ENCODE measurements around the gene DIPK2A.

The DIPK2A gene

GRCh38 chr3:143971359-143972154 is at the start of gene DIPK2A:
TSS of gene DIPK2A (plus strand) at chr3:143971823. CDS start at chr3:143972333, 510 bp downstream.
- peak; percentile 93 for DNase-seq

GRCh38 chr3:143924522-143925285 is 46.9 kb upstream of the DIPK2A start:
- DNase-seq = no peak

DNA sequence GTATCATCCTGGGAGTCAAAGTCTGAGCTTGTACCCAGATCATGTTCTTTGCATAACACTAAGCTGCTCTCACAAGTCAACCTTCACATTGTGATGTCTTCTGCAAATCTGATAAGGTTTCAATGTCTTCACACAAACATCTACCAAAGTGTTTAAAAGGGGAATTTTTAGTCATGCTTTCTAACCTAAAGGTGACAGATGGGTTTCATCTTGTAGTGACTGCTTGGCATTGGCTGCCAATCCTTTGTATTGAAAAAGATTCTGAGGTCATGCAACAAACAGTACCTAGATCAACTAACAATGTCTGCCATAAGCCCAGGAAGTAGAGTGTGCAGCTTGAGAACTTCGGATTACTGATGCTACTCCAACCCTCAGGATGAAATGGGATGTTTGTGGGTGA is 43.6 kb upstream of the DIPK2A start:
- DNase-seq = no peak

DNA sequence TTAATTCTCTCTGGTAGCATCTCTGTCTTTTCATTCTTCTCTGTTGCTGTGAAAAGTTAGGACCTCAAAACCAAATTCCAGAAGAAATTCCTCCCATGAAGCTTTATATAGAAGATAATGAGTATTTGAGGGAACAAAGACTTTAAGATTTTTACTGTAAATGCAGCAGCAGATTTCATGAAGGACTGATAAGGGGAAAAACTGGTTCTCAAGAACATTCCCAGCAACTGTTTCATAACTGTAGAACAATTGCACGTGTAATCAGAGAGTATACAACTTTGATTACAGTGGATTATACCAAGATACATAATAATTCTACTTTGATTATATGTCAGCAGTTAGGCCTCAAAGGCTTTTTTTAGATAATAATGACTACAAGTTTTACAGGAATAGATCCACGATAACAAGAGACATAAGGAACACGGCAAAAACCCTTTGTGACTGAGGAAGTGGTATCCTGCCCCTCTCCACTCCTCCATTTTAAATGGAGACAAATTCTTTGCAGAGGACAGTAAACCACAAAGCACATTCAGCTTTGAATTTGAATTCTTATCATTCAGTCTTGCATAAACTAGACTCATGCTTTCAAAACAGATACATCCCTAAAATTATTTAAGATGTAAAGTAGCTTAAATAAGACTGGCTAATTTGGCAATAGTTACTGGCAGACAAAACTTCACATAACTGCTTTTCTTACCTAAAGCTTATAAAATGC is 42.9 kb upstream of the DIPK2A start:
- no peak for DNase-seq

DNA sequence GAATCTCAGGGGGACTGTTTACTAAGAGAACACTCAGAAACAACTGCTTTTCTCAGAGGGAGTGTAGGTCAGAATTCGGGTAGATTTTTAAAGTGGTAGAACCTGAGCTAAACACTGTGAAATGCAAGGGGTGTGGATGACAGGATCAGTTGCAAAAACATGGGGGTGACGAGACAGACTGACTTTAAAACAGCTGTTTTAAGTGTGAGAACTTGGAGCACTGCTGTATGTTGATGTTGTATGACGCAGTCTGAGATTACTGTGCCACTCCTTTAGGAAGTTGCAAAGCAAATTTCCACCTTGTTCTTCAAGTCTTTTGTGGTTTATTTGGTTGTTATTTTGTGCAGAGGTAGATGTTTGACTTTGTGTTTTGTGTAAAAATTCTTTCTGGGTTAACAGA is 36.8 kb upstream of the DIPK2A start:
- DNase-seq = no peak

DNA sequence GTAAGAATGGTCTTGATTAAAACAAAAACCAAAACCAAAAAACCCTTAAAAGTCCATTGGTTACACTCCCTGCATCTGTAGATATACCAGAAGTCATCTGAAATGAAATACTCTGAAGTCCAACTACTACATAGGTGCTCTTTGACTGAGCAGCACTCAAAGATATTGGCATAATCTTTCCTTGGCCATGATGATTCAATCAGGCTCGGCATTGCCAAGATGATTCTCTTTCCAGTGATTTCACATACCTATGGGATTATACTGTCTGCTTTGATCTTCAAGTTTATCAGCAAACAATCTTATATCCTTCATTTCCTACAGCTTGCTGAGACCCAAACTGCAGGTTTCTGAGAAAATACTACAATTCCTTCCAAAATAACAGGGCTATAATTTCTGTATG is 35.9 kb upstream of the DIPK2A start:
- DNase-seq = no peak

DNA sequence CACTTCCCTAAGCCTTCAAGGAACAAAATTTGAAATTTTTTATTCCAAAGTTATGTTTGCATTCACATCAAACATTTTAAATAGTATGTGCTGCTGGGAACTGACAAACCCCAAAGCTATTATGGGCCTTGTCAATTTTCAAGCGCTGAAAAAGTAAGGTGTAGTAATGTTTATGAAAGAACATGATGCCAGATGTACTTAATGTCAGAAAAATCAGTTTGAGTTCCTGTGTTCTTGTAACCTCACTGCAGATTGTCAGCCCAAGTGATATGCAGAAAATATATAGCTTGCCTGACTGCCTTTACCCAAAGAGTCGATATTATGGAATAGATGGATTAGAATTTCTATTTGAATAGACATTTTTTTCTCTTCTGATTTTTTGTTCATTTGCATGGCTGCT is 20.8 kb upstream of the DIPK2A start:
- DNase-seq = no peak

- DNase-seq = peak; percentile 40
Measured at GRCh38 chr3:143951351-143951971, 20.2 kb upstream of the DIPK2A start.

- DNase-seq = no peak
Measured at GRCh38 chr3:143952569-143953072, 19.0 kb upstream of the DIPK2A start.

DNA sequence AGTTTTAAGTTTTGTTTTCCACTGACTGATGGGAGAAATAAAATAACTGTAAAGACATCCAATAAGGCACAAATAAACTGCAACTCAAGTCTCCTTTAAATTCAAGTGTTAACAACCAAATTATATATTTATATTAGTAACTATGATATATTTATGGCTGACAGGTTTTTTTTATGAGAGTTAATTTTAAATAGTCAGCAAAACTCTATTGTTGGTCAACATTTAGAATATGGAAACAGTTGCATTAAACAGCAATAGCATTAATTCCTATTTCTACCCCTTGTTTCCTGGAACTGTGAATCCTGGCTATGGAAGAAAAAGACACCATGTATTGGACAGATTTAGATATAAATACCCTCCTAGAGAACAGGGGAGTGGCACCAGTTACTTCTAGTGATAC is 16.5 kb upstream of the DIPK2A start:
- no peak for DNase-seq

DNA sequence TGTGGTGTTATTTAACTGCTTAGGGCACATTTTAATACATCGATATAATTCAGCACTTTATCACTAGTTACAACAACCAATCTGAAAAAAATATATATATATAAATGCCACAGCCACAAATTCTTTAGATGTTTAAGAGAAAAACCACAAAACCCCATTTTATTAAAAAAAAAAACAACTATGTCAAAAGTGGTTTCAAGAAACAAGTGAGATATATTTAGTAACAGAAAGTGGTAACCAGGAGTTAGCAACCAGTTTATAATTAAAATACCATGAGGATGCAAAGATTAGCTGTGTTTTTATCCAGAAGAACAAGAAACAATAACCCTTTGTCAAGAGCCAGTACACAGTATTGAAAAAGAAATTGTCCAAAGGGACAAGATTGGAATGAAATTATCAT is 14.8 kb upstream of the DIPK2A start:
- no peak for DNase-seq

- DNase-seq = no peak
Measured at GRCh38 chr3:143957453-143957852, 14.2 kb upstream of the DIPK2A start.

DNA sequence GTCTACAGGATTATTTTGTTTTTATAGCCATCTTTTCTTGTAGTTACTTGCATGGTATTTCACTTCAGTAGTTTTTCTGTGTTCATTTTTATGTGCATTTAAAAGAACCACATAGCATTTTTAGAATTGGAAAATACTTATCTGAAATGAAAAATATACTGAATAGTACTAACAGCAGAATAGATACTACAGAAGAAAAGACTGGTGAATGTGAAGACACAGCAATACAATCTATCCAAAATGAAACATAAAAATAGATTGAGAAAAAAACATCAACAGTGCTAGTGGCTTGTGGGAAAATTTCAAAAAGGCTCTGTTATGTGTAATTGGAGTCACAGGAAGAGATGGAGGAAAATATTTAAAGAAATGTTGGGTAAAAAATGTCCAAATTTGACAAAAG is 12.7 kb upstream of the DIPK2A start:
- no peak for DNase-seq

GRCh38 chr3:143961342-143961741 is 10.3 kb upstream of the DIPK2A start:
- DNase-seq = no peak

- DNase-seq = no peak
Measured at GRCh38 chr3:143963946-143964345, 7.7 kb upstream of the DIPK2A start.

- peak; percentile 41 for DNase-seq
Measured at GRCh38 chr3:143970773-143971358, 757 bp upstream of the DIPK2A start.

- DNase-seq = peak; percentile 50
Measured at GRCh38 chr3:143972155-143972504, 507 bp downstream of the DIPK2A start.

GRCh38 chr3:143972505-143973258 is 1.1 kb downstream of the DIPK2A start:
- peak; percentile 36 for DNase-seq

DNA sequence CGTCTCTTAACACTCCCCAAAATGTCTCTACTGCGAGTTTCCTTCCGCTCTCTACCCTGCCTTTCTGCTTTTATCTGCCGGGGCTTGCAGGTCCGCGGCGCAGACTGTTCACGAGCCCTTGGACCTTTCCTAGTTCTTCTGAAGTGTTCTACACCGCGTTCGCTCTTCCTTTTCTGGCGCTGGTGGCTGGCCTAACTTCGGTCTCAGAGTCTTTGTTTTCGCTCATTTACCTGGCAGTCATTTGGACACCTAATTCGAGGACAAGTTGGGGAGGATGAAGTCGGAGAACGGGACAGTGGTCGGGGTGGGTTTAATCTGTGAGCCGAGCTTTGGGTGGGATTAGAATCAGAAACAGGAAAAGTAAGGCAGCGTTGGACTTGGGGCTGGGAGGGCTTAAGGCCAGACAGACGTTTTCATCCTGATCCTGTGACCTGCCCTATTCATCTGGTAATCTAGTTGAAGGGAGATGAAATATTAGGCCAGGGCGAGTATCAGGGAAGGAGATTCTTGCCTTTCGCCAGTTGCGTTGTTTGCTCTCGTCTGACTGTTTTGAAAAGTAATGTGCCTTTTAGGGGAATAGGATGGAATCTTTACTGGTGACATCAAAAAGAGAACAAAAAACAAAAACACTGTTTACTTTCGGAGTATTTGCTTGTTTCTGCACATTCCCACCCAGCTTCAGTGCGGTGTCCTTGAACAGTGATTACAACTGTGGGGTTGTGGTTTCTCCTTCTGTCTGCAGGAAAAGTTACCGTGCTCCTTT is 1.8 kb downstream of the DIPK2A start:
- peak; percentile 90 for DNase-seq

- DNase-seq = no peak
Measured at GRCh38 chr3:143974271-143975238, 2.9 kb downstream of the DIPK2A start.
